HG03064 (cell line): Measurements from ENCODE around the gene KIRREL3.

ENCODE experiments used
- ATAC-seq: cut with Tn5 transposase; IDR thresholded peaks from one replicate; pipeline ENCODE4 v1.9.1; 2021; ENCODE audit warnings: low read depth; ENCODE audit not compliant: unreplicated experiment

The KIRREL3 gene

GRCh38 chr11:126748793-126749192 is 251.8 kb downstream of the KIRREL3 start:
- ATAC-seq = no peak

- no peak for ATAC-seq
These were observed 252.3 kb downstream of the KIRREL3 start for GRCh38 chr11:126748100-126748791.

- ATAC-seq = no peak
These were observed 253.3 kb downstream of the KIRREL3 start for GRCh38 chr11:126747315-126747714.

- no peak for ATAC-seq
These were observed 254.1 kb downstream of the KIRREL3 start for GRCh38 chr11:126746443-126746842.

GRCh38 chr11:126744699-126745098 is 255.9 kb downstream of the KIRREL3 start:
- ATAC-seq = no peak

GRCh38 chr11:126743628-126744027 is 256.9 kb downstream of the KIRREL3 start:
- no peak for ATAC-seq

GRCh38 chr11:126742582-126742981 is 258.0 kb downstream of the KIRREL3 start:
- no peak for ATAC-seq

GRCh38 chr11:126740846-126741245 is 259.7 kb downstream of the KIRREL3 start:
- no peak for ATAC-seq

- no peak for ATAC-seq
These were observed 260.9 kb downstream of the KIRREL3 start for GRCh38 chr11:126739499-126740145.

GRCh38 chr11:126738295-126739031 is 262.1 kb downstream of the KIRREL3 start:
- no peak for ATAC-seq

GRCh38 chr11:126736682-126737572 is 263.6 kb downstream of the KIRREL3 start:
- no peak for ATAC-seq

- no peak for ATAC-seq
These were observed 265.8 kb downstream of the KIRREL3 start for GRCh38 chr11:126734752-126735151.

GRCh38 chr11:126733685-126734084 is 266.9 kb downstream of the KIRREL3 start:
- no peak for ATAC-seq

GRCh38 chr11:126732981-126733380 is 267.6 kb downstream of the KIRREL3 start:
- ATAC-seq = peak; percentile 69

GRCh38 chr11:126731576-126732142 is 268.9 kb downstream of the KIRREL3 start:
- no peak for ATAC-seq

- no peak for ATAC-seq
These were observed 273.2 kb downstream of the KIRREL3 start for GRCh38 chr11:126727381-126727780.

- ATAC-seq = no peak
These were observed 275.0 kb downstream of the KIRREL3 start for GRCh38 chr11:126725521-126725920.

- ATAC-seq = no peak
These were observed 275.5 kb downstream of the KIRREL3 start for GRCh38 chr11:126725043-126725442.

GRCh38 chr11:126723665-126724045 is 276.9 kb downstream of the KIRREL3 start:
- ATAC-seq = no peak

- ATAC-seq = no peak
These were observed 277.5 kb downstream of the KIRREL3 start for GRCh38 chr11:126722956-126723664.
